Measurements from ENCODE around the gene WDR5B.
"Not testable (repeated sequence)": the region's sequence is repeated elsewhere in the genome, so short reads cannot be mapped to it uniquely, and the experiment has no call there.

WDR5B gene

DNA sequence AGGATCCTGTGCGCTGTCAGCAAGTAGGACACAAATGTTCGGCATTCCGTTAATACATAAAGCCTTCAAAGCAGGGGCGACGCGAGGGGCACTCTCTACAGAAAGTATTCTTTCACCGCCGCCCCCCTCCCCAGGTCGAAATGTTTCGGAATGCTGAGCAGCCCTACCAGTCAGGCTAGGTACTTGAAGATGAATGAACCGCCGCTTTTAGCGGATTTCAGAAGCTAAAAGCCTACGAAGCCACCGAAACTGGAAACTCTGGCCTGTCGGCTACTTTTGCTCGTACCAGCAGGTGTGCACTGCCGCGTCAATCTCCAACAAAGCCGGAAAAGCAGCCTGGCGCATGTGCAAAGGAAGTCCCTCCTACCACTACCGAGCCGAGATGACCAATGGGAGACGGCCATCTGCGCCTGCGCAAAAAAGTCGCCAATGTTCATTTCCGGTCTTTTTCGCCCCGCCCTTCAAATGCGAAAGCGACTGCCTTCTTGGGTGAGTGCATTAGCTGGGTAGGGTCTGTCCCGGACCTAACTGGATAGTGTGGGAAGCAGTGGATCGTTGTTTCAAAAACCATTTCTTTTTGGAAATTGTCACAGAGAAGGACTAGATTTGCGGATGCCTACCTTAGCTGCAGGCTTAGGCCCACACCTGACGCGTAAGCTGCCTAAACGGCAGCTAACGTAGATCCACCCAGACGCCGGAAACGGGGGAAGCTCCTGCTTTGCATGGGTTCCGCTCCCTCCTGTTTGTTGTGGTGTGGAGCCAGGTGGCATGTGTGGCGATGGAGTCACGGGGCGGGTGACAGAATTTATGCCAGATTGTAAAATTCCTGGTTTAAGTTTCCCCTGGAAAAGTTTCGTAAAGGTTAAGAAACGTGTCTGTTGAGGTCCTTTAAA lies at the start of gene WDR5B:
TSS of gene WDR5B (minus strand) at position 301 of the 893 bp plus-strand sequence. CDS start 534 bp downstream, outside the sequence.
- DNase-seq (ENCODE audit: low read depth in 4 of 4, low spot score in 1 of 4) = peak; percentile 96 to 97 (median 97)

GRCh38 chr3:122464659-122465058 lies 48.8 kb upstream of the WDR5B start:
- DNase-seq (ENCODE audit: low read depth in 4 of 4, low spot score in 1 of 4) = no peak

DNA sequence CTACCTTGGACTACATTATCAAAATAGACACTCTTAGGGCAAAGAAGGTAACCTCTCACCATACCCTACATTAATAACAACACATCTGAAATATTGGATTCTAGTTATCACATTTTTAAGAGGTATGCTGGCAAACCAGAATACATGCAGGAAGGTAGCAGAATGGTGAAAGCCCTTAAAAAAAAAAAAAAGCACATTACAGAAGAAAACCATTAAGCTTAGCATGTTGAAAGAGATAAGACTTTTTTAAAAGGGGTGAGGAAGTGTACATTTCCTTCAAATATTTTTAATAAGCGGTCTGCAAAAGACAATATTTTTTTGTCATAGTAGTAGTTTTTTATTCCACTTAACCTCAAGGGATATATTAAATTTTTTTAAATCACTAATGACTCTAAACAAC lies 46.5 kb upstream of the WDR5B start:
- DNase-seq (ENCODE audit: low read depth in 4 of 4, low spot score in 1 of 4) = no peak

DNA sequence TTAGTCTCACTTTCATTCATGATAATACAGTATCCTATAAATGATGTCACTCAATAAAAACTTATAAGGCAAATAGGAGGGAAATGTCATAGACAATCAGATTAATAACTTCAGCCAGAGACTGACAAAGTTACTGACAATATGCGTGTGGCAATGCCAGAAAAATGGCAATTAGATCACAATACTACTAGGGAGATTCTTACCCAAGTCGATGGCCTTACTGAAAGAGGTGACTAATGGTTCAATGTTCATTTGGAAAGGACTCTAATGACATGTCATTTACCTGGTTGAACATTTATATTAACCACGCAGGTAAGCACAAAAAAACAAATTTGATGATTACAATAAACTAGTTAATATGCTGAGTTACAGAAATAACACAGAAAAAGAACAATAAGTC lies 45.9 kb upstream of the WDR5B start:
- DNase-seq (ENCODE audit: low read depth in 4 of 4, low spot score in 1 of 4) = no peak

GRCh38 chr3:122458992-122459391 lies 43.1 kb upstream of the WDR5B start:
- DNase-seq (ENCODE audit: low read depth in 4 of 4, low spot score in 1 of 4) = no peak

DNA sequence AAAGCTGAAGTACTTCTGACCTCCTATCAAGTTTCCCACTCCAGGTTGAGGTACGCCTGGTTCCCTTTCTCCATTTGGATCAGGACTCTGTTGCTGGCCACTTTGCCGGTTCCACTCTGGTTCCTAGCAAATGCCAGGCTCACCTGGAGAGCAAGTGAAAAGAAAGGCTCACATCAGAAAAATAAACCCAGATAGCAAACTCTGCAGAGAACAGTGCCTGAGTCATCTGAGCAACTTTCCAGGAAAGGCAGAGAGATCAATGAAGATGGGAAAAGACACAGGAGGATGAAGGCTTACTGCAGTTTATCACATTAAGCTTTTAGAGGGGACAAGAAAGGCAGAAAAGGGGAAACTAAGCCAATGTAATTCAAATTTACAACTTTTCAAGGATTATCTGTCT lies 41.8 kb upstream of the WDR5B start:
- DNase-seq (ENCODE audit: low read depth in 4 of 4, low spot score in 1 of 4) = no peak

DNA sequence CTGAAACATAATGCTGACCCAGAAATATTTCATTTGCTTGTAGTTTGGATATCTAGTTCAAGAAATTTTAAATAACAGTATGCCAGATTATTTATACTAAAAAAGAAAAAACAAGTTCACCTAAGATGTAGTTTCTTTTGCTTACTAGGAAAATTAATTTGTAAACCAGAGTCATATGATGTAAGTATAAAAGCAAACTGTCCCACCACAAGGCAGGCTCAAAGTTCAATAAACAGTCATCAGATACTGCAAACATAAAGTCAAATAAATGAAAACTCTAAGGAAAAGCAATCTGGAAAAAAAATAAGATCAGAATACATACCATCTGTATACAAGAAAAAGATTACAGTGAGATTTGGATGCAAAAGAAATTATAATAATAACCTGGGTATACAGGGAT lies 40.2 kb upstream of the WDR5B start:
- DNase-seq (ENCODE audit: low read depth in 4 of 4, low spot score in 1 of 4) = no peak

- no peak for DNase-seq (ENCODE audit: low read depth in 4 of 4, low spot score in 1 of 4)
Observed at GRCh38 chr3:122451371-122451770, 35.5 kb upstream of the WDR5B start.

DNA sequence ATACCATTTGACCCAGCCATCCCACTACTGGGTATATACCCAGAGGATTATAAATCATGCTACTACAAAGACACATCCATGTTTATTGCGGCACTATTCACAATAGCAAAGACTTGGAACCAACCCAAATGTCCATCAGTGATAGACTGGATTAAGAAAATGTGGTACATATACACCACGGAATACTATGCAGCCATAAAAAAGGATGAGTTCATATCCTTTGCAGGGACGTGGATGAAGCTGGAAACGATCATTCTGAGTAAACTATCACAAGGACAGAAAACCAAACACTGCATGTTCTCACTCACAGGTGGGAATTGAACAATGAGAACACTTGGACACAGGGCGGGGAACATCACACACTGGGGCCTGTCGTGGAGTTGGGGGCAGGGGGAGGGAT lies 32.4 kb upstream of the WDR5B start:
- not testable (repeated sequence) for DNase-seq (ENCODE audit: low read depth in 4 of 4, low spot score in 1 of 4)

- DNase-seq (ENCODE audit: low read depth in 4 of 4, low spot score in 1 of 4) = not testable (repeated sequence)
Observed at GRCh38 chr3:122444491-122444887, 28.6 kb upstream of the WDR5B start.

DNA sequence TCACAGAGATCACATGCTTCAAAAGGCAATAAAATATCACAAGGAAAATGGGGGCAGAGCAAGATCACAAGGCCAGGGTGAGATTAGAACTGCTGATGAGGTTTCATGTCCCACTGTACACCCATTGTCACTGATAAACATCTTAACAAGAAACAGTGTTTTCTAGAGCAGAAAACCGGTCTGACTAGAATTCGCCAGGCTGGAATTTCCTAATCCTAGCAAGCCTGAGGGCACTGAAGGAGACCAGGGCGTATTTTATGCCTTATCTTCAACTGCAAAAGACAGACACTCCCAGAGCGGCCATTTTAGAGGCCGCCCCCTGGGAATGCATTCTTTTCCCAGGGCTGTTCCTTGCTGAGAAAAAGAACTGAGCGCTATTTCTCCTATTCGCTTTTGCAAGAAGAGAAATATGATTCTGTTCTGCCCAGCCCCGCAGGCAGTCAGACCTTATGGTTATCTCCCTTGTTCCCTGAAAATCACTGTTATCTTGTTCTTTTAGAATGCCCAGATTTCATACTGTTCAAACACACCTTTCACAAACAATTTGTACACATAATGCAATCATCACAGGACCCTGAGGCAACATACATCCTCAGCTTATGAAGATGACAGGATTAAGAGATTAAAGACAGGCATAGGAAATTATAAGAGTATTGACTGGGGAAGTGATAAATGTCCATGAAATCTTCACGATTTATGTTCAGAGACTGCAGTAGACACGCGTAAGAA lies 28.1 kb upstream of the WDR5B start:
- not testable (repeated sequence) for DNase-seq (ENCODE audit: low read depth in 4 of 4, low spot score in 1 of 4)

- DNase-seq (ENCODE audit: low read depth in 4 of 4, low spot score in 1 of 4) = no peak
Observed at GRCh38 chr3:122443090-122443489, 27.2 kb upstream of the WDR5B start.

DNA sequence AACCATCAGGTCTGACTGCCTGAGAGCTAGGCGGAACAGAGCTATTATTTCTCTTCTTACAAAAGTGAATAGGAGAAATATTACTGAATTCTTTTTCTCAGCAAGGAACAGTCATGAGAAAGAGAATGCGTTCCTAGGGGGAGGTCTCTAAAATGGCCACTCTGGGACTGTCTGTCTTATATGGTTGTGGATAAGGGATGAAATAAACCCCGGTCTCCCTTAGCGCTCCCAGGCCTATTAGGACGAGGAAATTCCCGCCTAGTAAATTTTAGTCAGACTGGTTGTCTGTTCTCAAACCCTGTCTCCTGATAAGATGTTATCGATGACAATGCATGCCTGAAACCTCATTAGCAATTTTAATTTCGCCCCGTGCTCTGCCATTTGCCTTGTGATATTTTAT lies 20.1 kb upstream of the WDR5B start:
- no peak for DNase-seq (ENCODE audit: low read depth in 4 of 4, low spot score in 1 of 4)

DNA sequence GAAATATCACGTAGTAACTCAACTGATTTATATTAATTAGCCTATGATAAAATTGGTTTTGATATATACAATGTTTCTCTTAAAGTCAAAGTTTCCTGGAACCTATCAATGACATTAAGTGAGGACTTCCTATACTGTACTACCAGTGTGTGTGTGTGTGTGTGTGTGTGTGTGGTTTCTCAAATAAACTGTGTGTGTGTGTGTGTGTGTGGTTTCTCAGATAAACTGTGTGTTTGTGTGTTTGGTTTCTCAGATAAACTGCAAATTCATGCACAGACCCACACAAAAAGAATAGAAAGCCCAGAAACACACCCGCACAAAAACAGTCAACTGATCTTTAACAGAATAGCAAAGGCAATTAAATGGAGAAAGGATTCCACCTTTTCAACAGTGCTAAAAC lies 14.5 kb upstream of the WDR5B start:
- no peak for DNase-seq (ENCODE audit: low read depth in 4 of 4, low spot score in 1 of 4)

- no peak for DNase-seq (ENCODE audit: low read depth in 4 of 4, low spot score in 1 of 4)
Observed at GRCh38 chr3:122427857-122428471, 12.1 kb upstream of the WDR5B start.

DNA sequence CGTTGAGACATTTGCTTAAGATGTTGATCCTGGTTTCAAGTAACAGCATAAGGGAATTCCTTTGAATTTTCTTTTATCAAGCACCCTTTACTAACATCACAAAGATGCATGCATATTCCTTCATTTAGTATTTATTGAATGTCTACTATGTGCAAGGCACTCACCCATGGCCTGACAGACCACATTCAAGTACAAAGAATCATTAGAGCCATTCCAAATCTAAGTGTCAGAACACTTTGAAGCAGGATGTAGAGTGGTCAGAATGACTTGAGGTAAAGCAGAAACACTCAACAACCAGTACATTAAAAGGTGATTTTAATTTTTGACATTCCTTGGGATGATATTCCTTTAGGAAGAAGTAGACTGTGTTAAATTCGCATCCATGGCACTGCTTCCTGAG lies 6.0 kb upstream of the WDR5B start:
- DNase-seq (ENCODE audit: low read depth in 4 of 4, low spot score in 1 of 4) = no peak

GRCh38 chr3:122421101-122421500 lies 5.2 kb upstream of the WDR5B start:
- DNase-seq (ENCODE audit: low read depth in 4 of 4, low spot score in 1 of 4) = no peak

DNA sequence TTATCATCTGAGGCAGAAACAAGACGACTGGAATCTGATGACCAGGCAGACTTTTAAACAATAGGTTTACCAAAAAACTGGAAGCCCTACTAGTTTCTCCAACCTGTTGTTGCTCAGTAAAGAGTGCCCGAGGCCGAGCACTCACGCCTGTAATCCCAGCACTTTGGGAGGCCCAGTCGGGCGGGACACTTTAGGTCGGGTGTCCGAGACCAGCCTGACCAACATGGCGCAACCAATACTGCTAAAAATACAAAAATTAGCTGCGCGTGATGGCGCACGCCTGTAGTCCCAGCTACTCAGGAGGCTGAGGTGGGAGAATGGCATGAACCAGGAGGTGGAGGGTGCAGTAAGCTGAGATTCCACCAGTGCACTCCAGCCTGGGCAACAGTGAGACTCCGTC lies 1.1 kb upstream of the WDR5B start:
- DNase-seq (ENCODE audit: low read depth in 4 of 4, low spot score in 1 of 4) = no peak

DNA sequence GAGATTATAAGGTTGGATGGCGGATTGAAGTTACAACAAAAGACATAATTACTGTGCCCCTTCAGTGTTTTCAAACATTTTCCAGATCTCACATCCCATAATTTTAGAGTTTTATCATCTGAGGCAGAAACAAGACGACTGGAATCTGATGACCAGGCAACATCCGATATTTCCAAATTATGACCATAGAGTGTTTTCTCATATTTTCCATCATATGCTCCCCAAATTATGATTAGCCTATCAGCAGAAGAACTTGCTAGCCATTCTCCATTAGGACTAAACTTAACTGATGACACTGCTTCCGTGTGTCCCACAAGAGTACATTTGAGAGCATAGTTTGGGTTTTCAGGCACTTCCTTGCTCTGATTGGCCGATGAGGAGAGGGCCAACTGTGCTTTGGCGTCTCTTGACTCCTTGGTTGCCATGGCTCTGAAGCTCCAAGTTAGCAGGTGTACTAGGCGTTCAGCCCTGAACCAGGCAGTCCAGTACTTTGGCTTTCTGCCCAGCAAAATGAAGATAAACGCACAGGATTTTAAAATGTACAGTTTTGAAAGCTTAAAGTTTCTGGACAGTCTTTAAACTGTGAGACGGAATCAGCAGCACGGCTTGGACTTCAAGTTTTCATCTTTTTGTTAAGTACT lies 638 bp downstream of the WDR5B start:
- DNase-seq (ENCODE audit: low read depth in 4 of 4, low spot score in 1 of 4) = peak in 1 of 4 experiments; percentile 10

- no peak for DNase-seq (ENCODE audit: low read depth in 4 of 4, low spot score in 1 of 4)
Observed at GRCh38 chr3:122414391-122414790, 1.5 kb downstream of the WDR5B start.

- no peak for DNase-seq (ENCODE audit: low read depth in 4 of 4, low spot score in 1 of 4)
Observed at GRCh38 chr3:122410639-122411038, 5.2 kb downstream of the WDR5B start.
